Measurements from ENCODE around the gene ZNF219. TPM values are rescaled to one million over a fixed set of nuclear protein-coding genes. Genes with fewer than 3 reads are reported as not detected.

ZNF219 gene
- total RNA-seq, 1 donor from 2014 or later: 31.9 TPM

DNA sequence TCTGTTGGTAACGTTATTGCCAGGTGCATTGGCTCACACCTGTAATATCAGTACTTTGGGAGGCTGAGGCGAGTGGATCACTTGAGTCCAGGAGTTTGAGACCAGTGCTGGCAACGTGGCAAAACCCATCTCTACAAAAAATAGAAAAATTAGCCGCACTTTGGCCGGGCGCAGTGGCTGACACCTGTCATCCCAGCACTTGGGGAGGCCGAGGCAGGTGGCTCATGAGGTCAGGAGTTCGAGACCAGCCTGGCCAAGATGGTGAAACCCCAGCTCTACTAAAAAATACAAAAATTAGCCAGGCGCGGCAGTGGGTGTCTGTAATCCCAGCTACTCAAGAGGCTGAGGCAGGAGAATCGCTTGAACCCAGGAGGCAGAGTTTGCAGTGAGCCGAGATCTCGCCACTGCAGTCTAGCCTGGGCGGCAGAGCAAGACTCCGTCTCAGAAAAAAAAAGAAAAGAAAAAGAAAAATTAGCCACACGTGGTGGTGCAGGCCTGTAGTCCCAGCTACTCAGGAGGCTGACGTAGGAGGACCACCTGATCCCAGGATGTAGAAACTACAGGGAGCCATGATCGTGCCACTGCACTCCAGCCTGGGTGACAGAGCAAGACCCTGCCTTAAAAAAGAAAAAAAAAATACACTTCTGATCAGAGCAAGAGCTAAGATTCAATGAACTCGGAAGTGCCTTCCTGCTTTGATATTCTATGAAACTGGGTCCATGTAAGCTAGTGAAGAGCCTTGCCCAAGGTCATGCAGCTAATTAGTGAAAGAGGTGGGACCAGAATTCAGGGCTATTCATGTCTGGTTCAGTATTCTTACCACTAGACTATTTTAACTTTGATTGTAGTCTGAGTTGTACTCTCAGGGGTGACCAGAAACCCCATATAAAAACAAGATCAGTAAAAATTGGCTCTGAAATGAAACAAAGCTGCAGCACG lies 45.0 kb downstream of the ZNF219 start:
- Histone ChIP-seq H3K4me1 (ENCODE audit: insufficient read depth, low read length) (peaks cover 11% of the 10 kb centered on the region), H3K27me3 (ENCODE audit: insufficient read depth, low read length) (no peaks in the 10 kb centered on the region), H3K4me3 (ENCODE audit: insufficient read depth, low read depth, low read length) (no peak overlapping the region), H2AFZ (ENCODE audit: low read depth, low read length) (no peak overlapping the region), H3K4me2 (ENCODE audit: low read length) (no peak overlapping the region), H4K20me1 (ENCODE audit: insufficient read depth, low read length) (no peaks in the 10 kb centered on the region), H3K36me3 (ENCODE audit: insufficient read depth, low read length) (no peaks in the 10 kb centered on the region), H3K9ac (ENCODE audit: low read length) (no peak overlapping the region), H3K27ac (ENCODE audit: low read depth, low read length) (no peak overlapping the region), H3K9me3 (ENCODE audit: insufficient read depth, low read depth, low read length) (no peaks in the 10 kb centered on the region), H3K79me2 (ENCODE audit: insufficient read depth, low read length) (no peaks in the 10 kb centered on the region)
- TF ChIP-seq, protein P1, sequence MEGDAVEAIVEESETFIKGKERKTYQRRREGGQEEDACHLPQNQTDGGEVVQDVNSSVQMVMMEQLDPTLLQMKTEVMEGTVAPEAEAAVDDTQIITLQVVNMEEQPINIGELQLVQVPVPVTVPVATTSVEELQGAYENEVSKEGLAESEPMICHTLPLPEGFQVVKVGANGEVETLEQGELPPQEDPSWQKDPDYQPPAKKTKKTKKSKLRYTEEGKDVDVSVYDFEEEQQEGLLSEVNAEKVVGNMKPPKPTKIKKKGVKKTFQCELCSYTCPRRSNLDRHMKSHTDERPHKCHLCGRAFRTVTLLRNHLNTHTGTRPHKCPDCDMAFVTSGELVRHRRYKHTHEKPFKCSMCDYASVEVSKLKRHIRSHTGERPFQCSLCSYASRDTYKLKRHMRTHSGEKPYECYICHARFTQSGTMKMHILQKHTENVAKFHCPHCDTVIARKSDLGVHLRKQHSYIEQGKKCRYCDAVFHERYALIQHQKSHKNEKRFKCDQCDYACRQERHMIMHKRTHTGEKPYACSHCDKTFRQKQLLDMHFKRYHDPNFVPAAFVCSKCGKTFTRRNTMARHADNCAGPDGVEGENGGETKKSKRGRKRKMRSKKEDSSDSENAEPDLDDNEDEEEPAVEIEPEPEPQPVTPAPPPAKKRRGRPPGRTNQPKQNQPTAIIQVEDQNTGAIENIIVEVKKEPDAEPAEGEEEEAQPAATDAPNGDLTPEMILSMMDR (IDR thresholded peaks at IDR 0.05; ENCODE audit: insufficient read depth, low read depth, low read length): no peak
- no peak for TF ChIP-seq EZH2 (IDR thresholded peaks at IDR 0.05; ENCODE audit: insufficient read depth, low read length)
- Mint-ChIP-seq H3K27ac (ENCODE audit: unreplicated experiment) (no peak overlapping the region), H3K27me3 (ENCODE audit: low read depth, unreplicated experiment) (no peaks in the 10 kb centered on the region), H3K4me3 (ENCODE audit: unreplicated experiment) (no peak overlapping the region), H3K4me1 (ENCODE audit: low read depth, unreplicated experiment) (peaks cover 23% of the 10 kb centered on the region), H3K36me3 (ENCODE audit: low read depth, unreplicated experiment) (no peaks in the 10 kb centered on the region), H3K9me3 (ENCODE audit: unreplicated experiment) (peaks cover 3% of the 10 kb centered on the region)
- FAIRE-seq (no peak), DNase-seq (ENCODE audit: low read depth) (no peak)

DNA sequence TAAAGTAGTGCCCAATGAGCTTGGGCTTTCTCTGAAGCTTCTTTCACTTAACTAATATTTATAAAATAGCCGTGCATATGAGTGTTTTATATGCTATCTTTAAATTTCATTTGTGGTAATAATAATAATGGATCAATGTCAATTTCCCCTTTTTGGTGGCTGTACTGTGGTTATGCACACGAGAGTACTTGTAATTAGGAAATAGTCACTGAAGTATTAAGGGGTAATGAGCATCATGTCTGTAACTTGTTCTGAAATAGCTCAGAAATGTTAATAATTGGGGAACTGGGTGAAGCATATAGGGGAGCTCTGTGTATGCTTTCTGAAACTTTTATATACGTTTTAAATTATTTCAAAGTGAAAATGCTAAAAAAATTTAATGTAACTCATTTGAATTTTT lies 47.9 kb downstream of the ZNF219 start:
- no peak for DNase-seq (ENCODE audit: low read depth)
- peaks cover 15% of the 10 kb centered on the region for H3K4me1 Mint-ChIP-seq (ENCODE audit: low read depth, unreplicated experiment)
- H3K9me3 ChIP-seq (ENCODE audit: insufficient read depth, low read depth, low read length): no peaks in the 10 kb centered on the region
- no peak overlapping the region for H3K27ac ChIP-seq (ENCODE audit: low read depth, low read length)
- H3K27ac Mint-ChIP-seq (ENCODE audit: unreplicated experiment): no peak overlapping the region
- H3K4me3 Mint-ChIP-seq (ENCODE audit: unreplicated experiment): no peak overlapping the region
- no peaks in the 10 kb centered on the region for H3K36me3 ChIP-seq (ENCODE audit: insufficient read depth, low read length)
- H3K4me1 ChIP-seq (ENCODE audit: insufficient read depth, low read length): peaks cover 2% of the 10 kb centered on the region
- no peak for FAIRE-seq
- peaks cover 2% of the 10 kb centered on the region for H3K27me3 Mint-ChIP-seq (ENCODE audit: low read depth, unreplicated experiment)
- no peak overlapping the region for H2AFZ ChIP-seq (ENCODE audit: low read depth, low read length)
- no peaks in the 10 kb centered on the region for H3K27me3 ChIP-seq (ENCODE audit: insufficient read depth, low read length)
- peaks cover 3% of the 10 kb centered on the region for H3K9me3 Mint-ChIP-seq (ENCODE audit: unreplicated experiment)
- no peak overlapping the region for H3K9ac ChIP-seq (ENCODE audit: low read length)
- H3K36me3 Mint-ChIP-seq (ENCODE audit: low read depth, unreplicated experiment): no peaks in the 10 kb centered on the region
- TF ChIP-seq, protein P1 (IDR thresholded peaks at IDR 0.05; ENCODE audit: insufficient read depth, low read depth, low read length): no peak
- no peak for TF ChIP-seq EZH2 (IDR thresholded peaks at IDR 0.05; ENCODE audit: insufficient read depth, low read length)
- no peak overlapping the region for H3K4me2 ChIP-seq (ENCODE audit: low read length)
- no peaks in the 10 kb centered on the region for H3K79me2 ChIP-seq (ENCODE audit: insufficient read depth, low read length)
- H4K20me1 ChIP-seq (ENCODE audit: insufficient read depth, low read length): no peaks in the 10 kb centered on the region
- H3K4me3 ChIP-seq (ENCODE audit: insufficient read depth, low read depth, low read length): no peak overlapping the region

DNA sequence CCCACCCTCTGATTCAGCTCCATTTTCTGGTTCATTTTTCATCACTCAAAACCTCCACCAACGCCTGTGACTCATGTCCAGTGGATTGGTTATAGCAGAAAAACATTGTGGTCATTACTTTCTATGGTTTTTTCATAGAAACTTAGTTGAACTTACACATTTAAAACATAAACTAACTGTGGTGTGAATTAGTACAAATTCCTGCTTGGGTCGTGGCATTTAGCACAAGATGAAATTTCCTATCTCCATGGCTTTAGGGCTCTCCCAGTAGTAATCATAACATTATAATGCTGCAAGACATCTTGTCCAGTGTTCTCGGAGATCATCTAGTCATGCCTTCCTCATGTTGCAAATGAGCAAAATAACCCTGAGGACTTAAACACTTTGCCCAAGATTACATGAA lies 49.2 kb downstream of the ZNF219 start:
- Mint-ChIP-seq H3K4me3 (ENCODE audit: unreplicated experiment) (no peak overlapping the region), H3K27me3 (ENCODE audit: low read depth, unreplicated experiment) (peaks cover 6% of the 10 kb centered on the region), H3K36me3 (ENCODE audit: low read depth, unreplicated experiment) (no peaks in the 10 kb centered on the region), H3K9me3 (ENCODE audit: unreplicated experiment) (peaks cover 7% of the 10 kb centered on the region), H3K27ac (ENCODE audit: unreplicated experiment) (no peak overlapping the region), H3K4me1 (ENCODE audit: low read depth, unreplicated experiment) (peaks cover 15% of the 10 kb centered on the region)
- H2AFZ ChIP-seq (ENCODE audit: low read depth, low read length): no peak overlapping the region
- no peak overlapping the region for H3K27ac ChIP-seq (ENCODE audit: low read depth, low read length)
- DNase-seq (ENCODE audit: low read depth) (peak; percentile 73), FAIRE-seq (no peak)
- H3K4me3 ChIP-seq (ENCODE audit: insufficient read depth, low read depth, low read length): no peak overlapping the region
- H4K20me1 ChIP-seq (ENCODE audit: insufficient read depth, low read length): no peaks in the 10 kb centered on the region
- no peak overlapping the region for H3K9ac ChIP-seq (ENCODE audit: low read length)
- peak overlapping the region; percentile 27 for H3K4me2 ChIP-seq (ENCODE audit: low read length)
- H3K79me2 ChIP-seq (ENCODE audit: insufficient read depth, low read length): no peaks in the 10 kb centered on the region
- no peaks in the 10 kb centered on the region for H3K36me3 ChIP-seq (ENCODE audit: insufficient read depth, low read length)
- no peak for TF ChIP-seq EZH2 (IDR thresholded peaks at IDR 0.05; ENCODE audit: insufficient read depth, low read length)
- TF ChIP-seq, protein P1 (IDR thresholded peaks at IDR 0.05; ENCODE audit: insufficient read depth, low read depth, low read length): no peak
- H3K4me1 ChIP-seq (ENCODE audit: insufficient read depth, low read length): peaks cover 2% of the 10 kb centered on the region
- H3K9me3 ChIP-seq (ENCODE audit: insufficient read depth, low read depth, low read length): no peaks in the 10 kb centered on the region
- H3K27me3 ChIP-seq (ENCODE audit: insufficient read depth, low read length): peaks cover 5% of the 10 kb centered on the region
